Fibroblast of the aortic adventitia (primary cell): ENCODE measurements around the gene POLD1. TPM values are rescaled to one million over a fixed set of nuclear protein-coding genes. Genes with fewer than 3 reads are reported as not detected.
"Not testable (repeated sequence)": the region's sequence is repeated elsewhere in the genome, so short reads cannot be mapped to it uniquely, and the experiment has no call there.

Source experiments
- DNase-seq: peaks from one replicate; pipeline ENCODE4 v3.0.0-alpha.2; 2010; ENCODE audit warnings: low read depth
- H3K4me3 ChIP-seq: 2 replicates; pipeline ENCODE4 v1.5.1; 2011; ENCODE audit warnings: low read depth, mild to moderate bottlenecking, control low read depth, low read length, moderate library complexity
- total RNA-seq: library from RNA; depleted of rRNA; stranded (reverse); fragments of >200 nt; gene quantifications from 2 replicates; pipeline ENCODE4 v1.2.3, GENCODE V29; 2012; ENCODE audit warnings: low replicate concordance
- TF ChIP-seq, protein P1 (sequence below): IDR thresholded peaks from 2 replicates; pipeline ENCODE4 v1.5.1; 2011; ENCODE audit warnings: mild to moderate bottlenecking, low read length, control low read depth, inconsistent platforms; ENCODE audit not compliant: insufficient read depth

POLD1 gene
- total RNA-seq, 1 donor = 29.3 TPM

DNA sequence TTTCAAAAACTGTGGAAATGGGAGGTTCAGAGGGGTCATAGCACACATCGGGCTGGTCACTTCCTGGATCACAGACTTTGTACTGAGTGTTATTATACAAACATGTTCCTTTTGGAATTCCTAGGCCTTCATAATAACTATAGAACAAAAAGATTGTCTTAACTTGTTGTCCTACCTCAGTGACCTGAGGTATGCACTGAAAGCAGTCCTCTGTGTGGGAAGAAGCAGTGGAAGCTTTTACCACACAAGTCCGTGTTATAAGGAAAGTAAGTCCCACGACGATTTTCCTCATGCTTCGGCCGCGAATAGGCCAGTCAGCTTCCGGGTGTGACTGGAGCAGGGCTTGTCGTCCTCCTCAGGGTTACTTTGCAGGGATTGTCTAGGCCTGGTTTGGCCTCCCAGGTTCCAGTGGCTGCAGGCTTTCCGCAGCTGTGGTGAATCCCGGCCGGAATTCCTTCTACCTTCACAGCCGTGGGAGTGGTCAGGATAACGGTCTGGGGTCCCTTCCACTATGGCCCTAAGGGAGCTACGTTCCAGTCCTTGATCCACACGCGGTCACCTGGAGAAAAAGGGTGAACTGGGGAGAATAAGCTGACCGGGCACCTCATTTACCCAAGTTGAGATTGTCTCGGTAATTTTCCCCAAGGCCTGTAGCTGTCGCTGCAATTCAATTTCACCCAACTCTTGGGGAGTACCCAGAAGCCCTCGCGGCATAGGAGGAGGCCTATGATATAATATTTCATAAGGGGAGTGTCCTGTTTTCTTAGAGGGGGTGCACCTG lies 34.7 kb upstream of the POLD1 start:
- TF ChIP-seq, protein P1, sequence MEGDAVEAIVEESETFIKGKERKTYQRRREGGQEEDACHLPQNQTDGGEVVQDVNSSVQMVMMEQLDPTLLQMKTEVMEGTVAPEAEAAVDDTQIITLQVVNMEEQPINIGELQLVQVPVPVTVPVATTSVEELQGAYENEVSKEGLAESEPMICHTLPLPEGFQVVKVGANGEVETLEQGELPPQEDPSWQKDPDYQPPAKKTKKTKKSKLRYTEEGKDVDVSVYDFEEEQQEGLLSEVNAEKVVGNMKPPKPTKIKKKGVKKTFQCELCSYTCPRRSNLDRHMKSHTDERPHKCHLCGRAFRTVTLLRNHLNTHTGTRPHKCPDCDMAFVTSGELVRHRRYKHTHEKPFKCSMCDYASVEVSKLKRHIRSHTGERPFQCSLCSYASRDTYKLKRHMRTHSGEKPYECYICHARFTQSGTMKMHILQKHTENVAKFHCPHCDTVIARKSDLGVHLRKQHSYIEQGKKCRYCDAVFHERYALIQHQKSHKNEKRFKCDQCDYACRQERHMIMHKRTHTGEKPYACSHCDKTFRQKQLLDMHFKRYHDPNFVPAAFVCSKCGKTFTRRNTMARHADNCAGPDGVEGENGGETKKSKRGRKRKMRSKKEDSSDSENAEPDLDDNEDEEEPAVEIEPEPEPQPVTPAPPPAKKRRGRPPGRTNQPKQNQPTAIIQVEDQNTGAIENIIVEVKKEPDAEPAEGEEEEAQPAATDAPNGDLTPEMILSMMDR = no peak
- no peak for DNase-seq
- H3K4me3 ChIP-seq = no peak overlapping the region

DNA sequence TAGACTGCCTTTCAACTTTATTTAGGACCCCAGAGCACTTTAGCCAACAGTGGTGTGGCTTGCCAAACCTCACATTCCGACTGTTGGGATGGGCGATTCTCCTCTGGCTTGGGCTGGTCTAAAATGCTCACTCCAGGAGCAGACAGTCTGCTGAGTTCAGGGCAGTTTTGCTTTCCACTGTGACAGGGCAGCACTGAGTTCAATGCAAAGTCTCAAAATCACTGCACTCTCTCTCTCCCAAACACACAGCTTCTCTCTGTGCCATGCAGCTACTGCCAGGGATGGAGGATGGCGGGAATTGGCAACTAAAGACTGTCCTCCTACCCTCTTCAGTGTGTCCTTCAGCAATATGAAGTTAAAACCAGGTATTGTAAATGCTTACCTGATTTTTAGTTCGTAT lies 31.9 kb upstream of the POLD1 start:
- no peak for DNase-seq
- TF ChIP-seq, protein P1 = no peak
- no peak overlapping the region for H3K4me3 ChIP-seq

DNA sequence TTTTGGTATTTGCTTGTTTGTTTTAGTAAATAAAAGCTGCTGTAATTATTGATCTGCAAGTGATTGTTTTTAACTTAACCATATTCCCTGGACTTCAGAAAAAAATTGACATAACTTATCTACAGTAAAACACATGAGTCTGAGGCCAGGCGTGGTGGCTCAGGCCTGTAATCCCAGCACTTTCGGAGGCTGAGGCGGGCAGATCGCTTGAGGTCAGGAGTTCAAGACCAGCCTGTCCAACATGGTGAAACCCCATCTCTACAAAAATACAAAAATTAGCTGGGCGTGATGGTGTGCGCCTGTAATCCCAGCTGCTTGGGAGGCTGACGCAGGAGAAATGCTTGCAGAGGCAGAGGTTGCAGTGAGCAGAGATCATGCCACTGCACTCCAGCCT lies 30.7 kb upstream of the POLD1 start:
- H3K4me3 ChIP-seq, DNase-seq: not testable (repeated sequence)

DNA sequence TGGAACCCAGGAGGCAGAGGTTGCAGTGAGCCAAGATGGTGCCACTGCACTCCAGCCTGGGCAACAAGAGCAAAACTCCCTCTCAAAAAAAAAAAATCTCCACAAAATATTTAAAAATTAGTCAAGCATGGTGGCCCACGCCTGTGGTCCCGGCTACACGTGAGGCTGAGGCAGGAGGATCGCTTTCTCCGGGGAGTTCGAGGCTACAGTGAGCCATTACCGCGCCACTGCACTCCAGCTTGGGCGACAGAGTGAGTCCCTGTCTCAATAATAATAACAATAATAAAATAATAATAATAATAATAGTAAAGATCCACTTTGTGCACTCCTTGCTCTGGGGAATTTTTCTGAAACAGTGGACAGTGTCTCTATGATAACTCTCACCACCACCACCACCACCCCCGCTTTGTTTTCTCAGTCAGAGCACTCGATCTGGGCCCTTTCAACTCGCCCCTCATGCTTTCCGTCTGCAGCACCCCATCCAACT lies 27.4 kb upstream of the POLD1 start:
- TF ChIP-seq, protein P1 = no peak
- no peak for DNase-seq
- H3K4me3 ChIP-seq = no peak overlapping the region

DNA sequence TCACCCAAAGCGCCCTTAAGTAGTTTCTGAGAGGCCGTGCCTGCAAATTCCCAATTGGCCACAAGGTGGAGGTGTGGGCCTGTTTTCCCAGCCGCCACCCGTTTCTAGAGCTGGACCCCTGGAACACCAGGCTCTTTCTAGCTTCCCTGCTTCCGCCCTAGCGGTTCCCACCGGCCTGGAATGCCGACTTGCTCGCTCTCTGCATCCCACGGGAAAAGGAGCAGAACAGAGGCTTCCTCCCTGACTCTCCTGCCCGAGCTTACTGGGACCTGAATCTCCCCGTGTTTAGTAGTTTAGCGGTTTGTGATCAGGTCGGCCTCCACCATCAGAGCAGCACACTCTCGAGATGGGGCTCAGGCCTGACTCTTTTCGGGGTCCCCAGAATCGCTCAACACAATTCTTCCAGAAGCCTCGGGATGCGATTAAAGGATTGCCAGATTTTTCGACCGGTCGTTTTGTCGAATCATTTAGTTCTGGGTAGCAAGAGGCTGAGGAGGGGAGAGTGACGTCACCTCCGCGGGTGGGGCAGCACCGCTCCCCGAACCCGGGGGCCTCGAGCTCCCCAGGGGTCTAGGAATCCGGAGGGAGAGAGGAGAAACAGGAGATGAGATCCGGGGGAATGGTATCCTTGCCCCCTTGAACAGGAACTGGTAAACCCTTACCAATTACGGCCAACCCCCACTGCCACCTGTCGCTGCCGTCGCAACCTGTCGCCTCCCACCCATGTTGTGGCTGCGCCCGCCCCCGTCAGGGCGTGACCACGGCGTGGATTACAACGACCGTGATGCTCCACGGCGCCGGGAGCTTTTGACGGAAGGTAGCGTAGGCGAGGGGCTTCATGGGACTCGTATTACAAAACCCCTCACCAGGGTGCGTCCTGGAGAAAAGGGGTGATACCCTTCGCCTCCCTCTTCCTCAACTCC lies 26.7 kb upstream of the POLD1 start:
- peak; percentile 67 for DNase-seq

DNA sequence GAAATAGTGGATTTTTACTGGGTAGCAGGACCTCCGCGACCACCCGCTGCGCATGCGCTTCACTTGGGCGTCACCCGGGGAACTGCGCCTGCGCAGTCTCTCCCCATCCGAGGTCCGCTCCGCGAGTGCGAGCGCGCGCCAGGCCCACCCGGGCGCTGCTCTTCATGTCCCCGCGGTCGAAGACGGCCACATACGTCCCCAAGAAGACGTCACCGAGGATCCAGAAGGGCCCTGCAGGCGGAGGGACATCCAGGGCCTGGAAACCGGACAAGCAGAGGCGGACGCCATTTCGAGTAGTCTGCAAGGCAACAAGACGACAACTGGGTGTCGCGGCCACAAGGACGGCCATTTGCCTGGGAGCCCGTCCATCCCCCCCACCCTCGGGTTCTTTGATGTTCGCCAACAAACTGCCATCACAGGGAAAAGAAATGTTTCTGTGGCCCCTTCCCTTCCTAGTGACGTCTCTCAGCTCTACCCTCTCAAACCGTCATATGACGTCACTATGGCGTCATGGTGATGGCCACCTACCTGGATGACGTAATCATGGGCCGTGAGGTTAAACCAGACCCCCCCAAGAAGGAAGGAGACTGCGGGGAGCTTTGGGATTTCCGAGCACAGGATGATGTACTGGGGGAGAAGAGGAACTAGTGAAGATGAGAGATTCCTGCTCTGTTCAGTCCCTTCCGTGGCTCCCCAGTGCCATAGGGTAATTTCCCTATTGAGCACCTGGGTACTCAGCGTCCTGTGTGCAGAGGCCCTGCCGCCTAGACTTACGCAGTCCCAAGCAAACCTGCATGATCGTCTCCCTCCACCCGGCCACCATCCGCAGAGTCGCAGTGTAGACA lies 25.4 kb upstream of the POLD1 start:
- peak; percentile 46 for DNase-seq
- peak overlapping the region; percentile 50 for H3K4me3 ChIP-seq
- TF ChIP-seq, protein P1 = no peak

More for the DNA sequence above, 26.7 kb upstream of the POLD1 start:
- TF ChIP-seq, protein P1 = peak; percentile 81
- peak overlapping the region; percentile 56 for H3K4me3 ChIP-seq
